MCF 10A (cell line): ENCODE measurements around the gene PLXNA1. TPM values are rescaled to one million over a fixed set of nuclear protein-coding genes. Genes with fewer than 3 reads are reported as not detected.

Source experiments
- BruUV-seq: library from RNA; stranded (reverse); fragments of 400-500 nt; replicated peaks from 2 replicates; lab custom pipeline; 2021; lab: Mats Ljungman, UMichigan
- CTCF ChIA-PET: fragments of 300-600 bp; sonication (Branson Sonifier 250); formaldehyde crosslinking; extraction: SDS; loops from one replicate; lab custom pipeline; 2021; ENCODE audit warnings: antibody characterized with exemption, inconsistent platforms; lab: Yijun Ruan, JAX
- POLR2A ChIA-PET: fragments of 300-600, 350-650 bp; sonication (Branson Sonifier 250); formaldehyde crosslinking; extraction: SDS; loops from one replicate; lab custom pipeline; 2020; ENCODE audit warnings: antibody characterized with exemption, inconsistent platforms; lab: Yijun Ruan, JAX
- DNase-seq: peaks from one replicate; pipeline ENCODE4 v3.0.0-alpha.2; 2018; ENCODE audit not compliant: unreplicated experiment
- H3K27ac Mint-ChIP-seq: one replicate; pipeline ENCODE4 v1.8.0; 2022; ENCODE audit warnings: mild to moderate bottlenecking, low read depth, mixed read lengths; ENCODE audit not compliant: unreplicated experiment
- H3K27me3 Mint-ChIP-seq: one replicate; pipeline ENCODE4 v1.8.0; 2022; ENCODE audit warnings: mixed read lengths; ENCODE audit not compliant: insufficient read depth, unreplicated experiment
- H3K36me3 Mint-ChIP-seq: one replicate; pipeline ENCODE4 v1.8.0; 2022; ENCODE audit warnings: mild to moderate bottlenecking, moderate library complexity, mixed read lengths; ENCODE audit not compliant: insufficient read depth, unreplicated experiment
- H3K4me1 Mint-ChIP-seq: one replicate; pipeline ENCODE4 v1.8.0; 2022; ENCODE audit warnings: mixed read lengths; ENCODE audit not compliant: insufficient read depth, unreplicated experiment
- H3K4me3 Mint-ChIP-seq: one replicate; pipeline ENCODE4 v1.8.0; 2022; ENCODE audit warnings: mild to moderate bottlenecking, moderate library complexity, mixed read lengths; ENCODE audit not compliant: unreplicated experiment
- H3K9me3 Mint-ChIP-seq: one replicate; pipeline ENCODE4 v1.8.0; 2022; ENCODE audit warnings: mixed read lengths; ENCODE audit not compliant: unreplicated experiment
- intact Hi-C: fragments of 100-400 bp; cut with micrococcal nuclease; formaldehyde crosslinking; loops from 2 replicates; pipeline ENCODE4 v1.14.1; 2022
- total RNA-seq: library from RNA; stranded (reverse); gene quantifications from 2 replicates; pipeline ENCODE4 v1.2.3, GENCODE V29; 2022
- TF ChIP-seq, protein P1 (sequence below): fragments of 200-600 bp; IDR thresholded peaks from one replicate; pipeline ENCODE4 v1.8.0; 2022; ENCODE audit warnings: antibody characterized with exemption, mild to moderate bottlenecking; ENCODE audit not compliant: unreplicated experiment

PLXNA1 gene
- total RNA-seq, 1 experiment from 2014 or later: 48.4 TPM

- peak overlapping the region; percentile 69 for H3K4me3 Mint-ChIP-seq
- H3K36me3 Mint-ChIP-seq: peaks cover 11% of the 10 kb centered on the region
- TF ChIP-seq, protein P1, sequence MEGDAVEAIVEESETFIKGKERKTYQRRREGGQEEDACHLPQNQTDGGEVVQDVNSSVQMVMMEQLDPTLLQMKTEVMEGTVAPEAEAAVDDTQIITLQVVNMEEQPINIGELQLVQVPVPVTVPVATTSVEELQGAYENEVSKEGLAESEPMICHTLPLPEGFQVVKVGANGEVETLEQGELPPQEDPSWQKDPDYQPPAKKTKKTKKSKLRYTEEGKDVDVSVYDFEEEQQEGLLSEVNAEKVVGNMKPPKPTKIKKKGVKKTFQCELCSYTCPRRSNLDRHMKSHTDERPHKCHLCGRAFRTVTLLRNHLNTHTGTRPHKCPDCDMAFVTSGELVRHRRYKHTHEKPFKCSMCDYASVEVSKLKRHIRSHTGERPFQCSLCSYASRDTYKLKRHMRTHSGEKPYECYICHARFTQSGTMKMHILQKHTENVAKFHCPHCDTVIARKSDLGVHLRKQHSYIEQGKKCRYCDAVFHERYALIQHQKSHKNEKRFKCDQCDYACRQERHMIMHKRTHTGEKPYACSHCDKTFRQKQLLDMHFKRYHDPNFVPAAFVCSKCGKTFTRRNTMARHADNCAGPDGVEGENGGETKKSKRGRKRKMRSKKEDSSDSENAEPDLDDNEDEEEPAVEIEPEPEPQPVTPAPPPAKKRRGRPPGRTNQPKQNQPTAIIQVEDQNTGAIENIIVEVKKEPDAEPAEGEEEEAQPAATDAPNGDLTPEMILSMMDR: no peak
- H3K4me1 Mint-ChIP-seq: peaks cover 22% of the 10 kb centered on the region
- intact Hi-C loops: no loop called here
- H3K27ac Mint-ChIP-seq: no peak overlapping the region
- BruUV-seq: no TSS peak
- no peak for DNase-seq
- H3K27me3 Mint-ChIP-seq: no peaks in the 10 kb centered on the region
- H3K9me3 Mint-ChIP-seq: no peaks in the 10 kb centered on the region
- CTCF ChIA-PET: interaction anchor here (0.6 to 2.8 kb wide), 7 partner anchors 118 to 1347 kb away, joined by 3 to 17 read pairs (median 4); no protein-coding TSS in a partner anchor
- POLR2A ChIA-PET: interaction anchor here (0.6 to 2.9 kb wide), 5 partner anchors 9 to 471 kb away, joined by 3 to 16 read pairs (median 4); no protein-coding TSS in a partner anchor
Observed at GRCh38 chr3:126985132-126985985, 2.4 kb downstream of the PLXNA1 start.

GRCh38 chr3:126986001-126986400 is 3.1 kb downstream of the PLXNA1 start:
- Mint-ChIP-seq H3K36me3 (peaks cover 17% of the 10 kb centered on the region), H3K27me3 (no peaks in the 10 kb centered on the region), H3K4me1 (peaks cover 22% of the 10 kb centered on the region), H3K27ac (no peak overlapping the region), H3K4me3 (peak overlapping the region; percentile 69), H3K9me3 (no peaks in the 10 kb centered on the region)
- CTCF ChIA-PET: interaction anchor here (0.7 to 2.8 kb wide), 3 partner anchors 184 to 470 kb away, joined by 3 to 17 read pairs (median 5); no protein-coding TSS in a partner anchor
- intact Hi-C loops: no loop called here
- TF ChIP-seq, protein P1: no peak
- DNase-seq: no peak
- BruUV-seq: no TSS peak
- POLR2A ChIA-PET: interaction anchor here (1.3 to 2.9 kb wide), 2 partner anchors 16 to 470 kb away, joined by 5 to 16 read pairs; no protein-coding TSS in a partner anchor

- no peak for DNase-seq
- Mint-ChIP-seq H3K27me3 (no peaks in the 10 kb centered on the region), H3K4me3 (no peak overlapping the region), H3K27ac (peak overlapping the region; percentile 88), H3K4me1 (peaks cover 22% of the 10 kb centered on the region), H3K36me3 (peaks cover 21% of the 10 kb centered on the region), H3K9me3 (no peaks in the 10 kb centered on the region)
- TF ChIP-seq, protein P1: no peak
- no TSS peak for BruUV-seq
- intact Hi-C loops: no loop called here
- POLR2A ChIA-PET: no interaction called here
- CTCF ChIA-PET: no interaction called here
Observed at GRCh38 chr3:126987129-126987528, 4.2 kb downstream of the PLXNA1 start.

- Mint-ChIP-seq H3K36me3 (peaks cover 21% of the 10 kb centered on the region), H3K27ac (peak overlapping the region; percentile 88), H3K4me1 (peaks cover 22% of the 10 kb centered on the region), H3K4me3 (no peak overlapping the region), H3K9me3 (no peaks in the 10 kb centered on the region), H3K27me3 (no peaks in the 10 kb centered on the region)
- DNase-seq: no peak
- POLR2A ChIA-PET: no interaction called here
- no TSS peak for BruUV-seq
- CTCF ChIA-PET: no interaction called here
- TF ChIP-seq, protein P1: no peak
- intact Hi-C loops: no loop called here
Observed at GRCh38 chr3:126987596-126987995, 4.7 kb downstream of the PLXNA1 start.
